HL-60 (cell line): ENCODE measurements around the gene OR2C3.

Experiments
- CTCF ChIP-seq: IDR thresholded peaks from one replicate; pipeline ENCODE4 v1.5.1; 2011; ENCODE audit warnings: low read length, control low read depth, inconsistent platforms; ENCODE audit not compliant: insufficient read depth
- POLR2AphosphoS5 ChIP-seq: IDR thresholded peaks from 2 replicates; pipeline ENCODE4 v1.6.1; 2012; ENCODE audit warnings: low read depth
- REST ChIP-seq: IDR thresholded peaks from 2 replicates; pipeline ENCODE4 v1.6.1; 2012; ENCODE audit warnings: low read depth; ENCODE audit not compliant: insufficient replicate concordance

GRCh38 chr1:247482747-247483146 lies 53.5 kb downstream of the OR2C3 start:
- no peak for TF ChIP-seq POLR2AphosphoS5
- TF ChIP-seq CTCF = no peak
- TF ChIP-seq REST = no peak
